ENCODE measurements around the gene TOR1B. TPM values are rescaled to one million over a fixed set of nuclear protein-coding genes. Genes with fewer than 3 reads are reported as not detected.
"Not testable (repeated sequence)": the region's sequence is repeated elsewhere in the genome, so short reads cannot be mapped to it uniquely, and the experiment has no call there.

Gene TOR1B
- polyA plus RNA-seq, 1 of the 3 experiments (the other 2 are of a cell fraction), result 37.4 TPM

GRCh38 chr9:129759319-129759718, 43.7 kb upstream of the TOR1B start (continued):
- TF ChIP-seq TAF1 (IDR thresholded peaks at IDR 0.05; ENCODE audit: borderline replicate concordance, low read depth, low read length), result no peak
- no peak for TF ChIP-seq RCOR1 (IDR thresholded peaks at IDR 0.05; ENCODE audit: low read length)
- TF ChIP-seq FOXJ3 (CRISPR knock-in tag; IDR thresholded peaks at IDR 0.05), result no peak
- no peak for TF ChIP-seq IRF3 (IDR thresholded peaks at IDR 0.05; ENCODE audit: low read depth, low read length)
- TF ChIP-seq MEF2A (IDR thresholded peaks at IDR 0.05; ENCODE audit: borderline replicate concordance, low read depth), result no peak

- no peak overlapping the region for H2AFZ ChIP-seq (ENCODE audit: low read depth)
- CTCF ChIA-PET, result interaction anchor here (0.9 to 2.3 kb wide), 5 partner anchors 11 to 33 kb away, joined by 3 to 23 read pairs (median 4); no protein-coding TSS in a partner anchor
- TF ChIP-seq MEF2A (IDR thresholded peaks at IDR 0.05; ENCODE audit: borderline replicate concordance, low read depth) (no peak), GATA2 (CRISPR knock-in tag; IDR thresholded peaks at IDR 0.05) (no peak), IRF3 (IDR thresholded peaks at IDR 0.05; ENCODE audit: low read depth, low read length) (no peak), YY1 (IDR thresholded peaks at IDR 0.05; ENCODE audit: low read depth) (no peak), MAX (IDR thresholded peaks at IDR 0.05; ENCODE audit: low read depth) (no peak), RFX5 (IDR thresholded peaks at IDR 0.05; ENCODE audit: low read length) (no peak), SIN3A (IDR thresholded peaks at IDR 0.05; ENCODE audit: borderline replicate concordance, low read depth, low read length) (no peak), NFIC (IDR thresholded peaks at IDR 0.05; ENCODE audit: borderline replicate concordance) (no peak), POLR2AphosphoS5 (IDR thresholded peaks at IDR 0.05; ENCODE audit: low read depth, low read length) (no peak), CTCF (IDR thresholded peaks at IDR 0.05) (no peak), USF2 (IDR thresholded peaks at IDR 0.05; ENCODE audit: borderline replicate concordance, low read depth, low read length) (no peak), FOXJ3 (CRISPR knock-in tag; IDR thresholded peaks at IDR 0.05) (no peak), EP300 (IDR thresholded peaks at IDR 0.05; ENCODE audit: borderline replicate concordance in 1 of 2, low read depth in 1 of 2, low read length in 1 of 2) (no peak), ELF1 (IDR thresholded peaks at IDR 0.05) (no peak), SMC3 (IDR thresholded peaks at IDR 0.05; ENCODE audit: low read depth, low read length) (no peak)
- no peaks in the 10 kb centered on the region for H3K36me3 ChIP-seq (replicated peaks in 1 of 2; ENCODE audit: control insufficient read depth in 1 of 2, insufficient read depth in 2 of 2, low read length in 1 of 2)
- no peaks in the 10 kb centered on the region for H4K20me1 ChIP-seq (ENCODE audit: insufficient read depth)
- H3K9me2 ChIP-seq, result no peaks in the 10 kb centered on the region
- H3K4me3 ChIP-seq (ENCODE audit: low read depth in 2 of 2, low read length in 1 of 2), result no peak overlapping the region
- no peaks in the 10 kb centered on the region for H3K79me2 ChIP-seq (ENCODE audit: insufficient read depth)
- POLR2A ChIA-PET, result interaction anchor here (0.7 kb wide), 1 partner anchor 344 kb away, joined by 3 read pairs; no protein-coding TSS in a partner anchor
- no peak for DNase-seq
- no peaks in the 10 kb centered on the region for H3K27me3 ChIP-seq (ENCODE audit: insufficient read depth)
- no peak overlapping the region for H3K27ac ChIP-seq (ENCODE audit: low read depth in 2 of 2, low read length in 1 of 2)
- WGBS (ENCODE audit: low lambda C conversion rate), result 82% methylated on average over 13 of the region's 13 CpGs
- no peaks in the 10 kb centered on the region for H3K9me3 ChIP-seq
- H3K9ac ChIP-seq, result no peak overlapping the region
- H3K4me1 ChIP-seq (ENCODE audit: control insufficient read depth in 1 of 2, insufficient read depth in 2 of 2, low read depth in 1 of 2, low read length in 1 of 2), result no peaks in the 10 kb centered on the region; a peak in 1 of 4 replicates
- no peaks in the 10 kb centered on the region for H3F3A ChIP-seq (replicated peaks; ENCODE audit: insufficient read depth)
- H3K4me2 ChIP-seq, result no peak overlapping the region
These were observed 43.0 kb upstream of the TOR1B start for GRCh38 chr9:129759804-129760502.

- H3K9ac ChIP-seq; H3K9me2 ChIP-seq; H2AFZ ChIP-seq (ENCODE audit: low read depth); H3K27ac ChIP-seq (ENCODE audit: low read depth in 2 of 2, low read length in 1 of 2); H3K36me3 ChIP-seq (replicated peaks in 1 of 2; ENCODE audit: control insufficient read depth in 1 of 2, insufficient read depth in 2 of 2, low read length in 1 of 2); DNase-seq; H3F3A ChIP-seq (replicated peaks; ENCODE audit: insufficient read depth); H3K4me1 ChIP-seq (ENCODE audit: control insufficient read depth in 1 of 2, insufficient read depth in 2 of 2, low read depth in 1 of 2, low read length in 1 of 2); POLR2A ChIA-PET; H3K4me2 ChIP-seq; H3K79me2 ChIP-seq (ENCODE audit: insufficient read depth); H3K9me3 ChIP-seq; H4K20me1 ChIP-seq (ENCODE audit: insufficient read depth); H3K27me3 ChIP-seq (ENCODE audit: insufficient read depth); H3K4me3 ChIP-seq (ENCODE audit: low read depth in 2 of 2, low read length in 1 of 2): not testable (repeated sequence)
- CTCF ChIA-PET, result interaction anchor here (1.4 to 2.3 kb wide), 2 partner anchors 23 kb away, joined by 5 to 23 read pairs; no protein-coding TSS in a partner anchor
- 78% methylated on average over 7 of the region's 7 CpGs for WGBS (ENCODE audit: low lambda C conversion rate)
These were observed 42.2 kb upstream of the TOR1B start for GRCh38 chr9:129760784-129761183.
